GM18861 (cell line): ENCODE results near the gene RAD51B.
A peak's percentile ranks its signal among the peaks of the same experiment; 100 is the strongest.

ENCODE experiments used
- ATAC-seq: cut with Tn5 transposase; IDR thresholded peaks from one replicate; pipeline ENCODE4 v1.9.1; 2021; ENCODE audit not compliant: unreplicated experiment

RAD51B gene

GRCh38 chr14:67892466-67893100, 73.0 kb downstream of the RAD51B start:
- no peak for ATAC-seq

DNA sequence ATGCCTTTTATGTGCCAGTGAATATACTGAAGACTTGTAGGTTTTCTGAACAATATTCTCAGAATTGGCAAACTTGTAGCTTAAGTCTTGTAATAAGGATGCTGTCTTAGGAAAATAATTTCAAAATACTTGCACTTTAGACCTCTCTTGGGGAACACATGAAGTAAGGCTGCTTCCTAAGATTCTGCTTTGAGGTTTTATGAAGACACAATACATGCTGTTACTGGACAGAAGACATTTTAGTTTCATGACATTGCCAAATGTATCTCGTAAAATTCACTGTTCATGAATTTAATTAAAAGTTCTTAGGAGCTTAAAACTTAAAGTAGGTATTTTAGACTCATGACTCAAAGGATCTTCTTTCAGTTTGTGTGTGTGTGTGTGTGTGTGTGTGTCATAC, 80.7 kb downstream of the RAD51B start:
- no peak for ATAC-seq

DNA sequence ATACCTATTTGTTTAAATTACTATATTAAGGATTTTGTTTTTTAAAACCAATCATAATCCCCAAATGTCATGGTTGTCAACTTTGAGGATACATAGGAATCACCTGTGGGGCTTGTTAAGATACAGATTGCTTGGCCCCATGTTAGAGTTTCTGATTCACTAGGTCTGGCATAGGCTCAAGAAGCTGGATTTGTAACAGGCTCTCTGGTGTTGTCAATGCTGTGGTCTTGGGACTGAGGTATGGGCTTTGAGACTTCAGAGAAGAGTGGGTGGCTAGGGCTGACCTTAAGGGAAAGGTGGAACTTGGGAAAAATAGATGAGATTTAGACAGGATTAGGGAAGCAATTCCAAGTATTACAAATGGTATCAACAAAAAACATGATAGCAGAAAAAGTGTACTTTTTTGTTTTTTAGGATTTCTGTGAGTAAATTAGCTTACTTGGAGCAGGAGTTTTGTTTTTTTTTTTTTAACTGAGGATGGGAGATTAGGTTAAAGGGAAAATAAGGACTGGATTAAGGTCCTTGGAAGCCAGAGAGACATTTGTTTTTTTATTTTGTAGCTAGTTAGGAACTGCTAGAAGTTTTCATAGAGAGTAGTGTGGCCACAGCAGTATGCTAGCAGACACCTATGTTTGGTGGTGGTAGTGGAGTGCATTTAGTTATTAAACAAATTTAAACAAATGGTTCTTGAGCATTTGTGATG, 88.6 kb downstream of the RAD51B start:
- ATAC-seq = no peak

- ATAC-seq = no peak
Measured at GRCh38 chr14:67911562-67911961, 92.0 kb downstream of the RAD51B start.

DNA sequence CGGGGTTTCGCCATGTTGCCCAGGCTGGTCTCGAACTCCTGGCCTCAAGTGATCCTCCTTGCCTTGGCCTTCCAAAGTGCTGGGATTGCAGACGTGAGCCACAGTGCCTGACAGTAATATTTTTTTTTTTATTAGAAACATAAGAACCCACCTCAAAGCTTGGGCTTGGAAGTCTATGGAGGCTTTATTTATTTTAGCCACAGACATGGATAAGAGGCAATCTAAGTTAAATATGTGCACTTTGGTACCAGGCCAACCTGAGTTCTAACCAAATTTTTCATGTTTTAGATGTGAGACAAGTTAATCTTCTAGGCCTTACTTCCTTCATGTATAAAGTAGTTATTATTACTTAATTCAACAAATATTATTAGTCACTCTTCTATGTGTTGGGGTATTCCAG, 96.9 kb downstream of the RAD51B start:
- ATAC-seq = no peak

GRCh38 chr14:67917006-67917405, 97.4 kb downstream of the RAD51B start:
- no peak for ATAC-seq

DNA sequence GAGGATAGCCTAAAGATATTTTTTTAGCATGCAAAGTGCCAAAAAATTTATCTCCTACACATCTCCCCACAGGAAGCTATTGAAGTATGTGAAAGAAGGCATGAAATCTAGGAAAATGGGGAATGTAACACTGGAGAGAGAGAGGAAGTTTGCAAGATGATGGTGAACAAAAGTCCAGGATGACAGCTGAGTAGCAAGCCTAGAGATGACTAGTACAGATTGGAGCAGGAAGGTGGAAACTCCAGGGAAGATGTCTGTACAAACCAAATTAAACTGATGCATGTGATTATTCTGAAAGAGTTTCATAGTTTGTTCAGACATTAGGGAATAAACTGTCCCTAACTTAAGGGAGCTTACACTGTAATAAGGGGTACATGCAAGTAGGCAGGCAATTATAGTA, 99.3 kb downstream of the RAD51B start:
- ATAC-seq = no peak

- ATAC-seq = no peak
Measured at GRCh38 chr14:67919259-67920032, 99.9 kb downstream of the RAD51B start.

DNA sequence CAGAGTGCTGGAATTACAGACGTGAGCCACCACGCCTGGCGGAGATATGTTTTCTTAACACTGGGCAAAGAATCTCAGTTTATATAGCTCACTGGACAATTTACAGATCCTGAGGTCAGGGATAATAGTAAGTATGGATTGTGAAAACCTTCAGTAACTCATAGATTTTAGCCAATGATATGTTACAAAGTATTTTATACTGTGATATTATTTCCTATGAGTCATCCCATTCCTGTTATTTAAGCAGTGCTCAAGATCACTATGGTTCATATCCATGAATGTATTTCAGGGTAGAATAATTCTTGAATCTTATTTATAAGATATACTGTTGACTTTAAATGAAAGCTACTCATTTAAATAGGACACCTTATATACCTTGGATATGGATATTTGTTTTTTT, 107.2 kb downstream of the RAD51B start:
- ATAC-seq = no peak

- no peak for ATAC-seq
Measured at GRCh38 chr14:67927244-67927643, 107.7 kb downstream of the RAD51B start.

DNA sequence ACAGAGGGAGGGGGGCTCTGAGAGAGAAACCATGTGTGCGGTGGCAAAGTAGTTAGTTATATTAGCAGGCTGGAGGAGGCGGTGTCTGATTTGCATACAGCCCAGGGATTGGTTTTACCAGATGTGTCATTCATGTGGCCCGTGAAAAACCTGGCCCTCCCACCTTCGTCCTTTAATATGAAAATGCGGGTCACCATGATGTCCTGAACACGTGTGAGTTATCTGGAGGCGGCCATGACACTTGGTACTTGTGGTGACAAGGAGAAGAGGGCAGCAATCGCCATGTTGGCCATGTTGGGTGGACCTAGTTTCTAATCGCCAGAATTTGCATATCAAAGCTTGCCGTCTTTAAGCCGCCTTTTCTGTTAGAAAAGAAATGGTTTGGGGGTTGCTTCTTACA, 108.8 kb downstream of the RAD51B start:
- ATAC-seq = no peak

- ATAC-seq = no peak
Measured at GRCh38 chr14:67932708-67933246, 113.2 kb downstream of the RAD51B start.

GRCh38 chr14:67933266-67933665, 113.7 kb downstream of the RAD51B start:
- ATAC-seq = no peak

DNA sequence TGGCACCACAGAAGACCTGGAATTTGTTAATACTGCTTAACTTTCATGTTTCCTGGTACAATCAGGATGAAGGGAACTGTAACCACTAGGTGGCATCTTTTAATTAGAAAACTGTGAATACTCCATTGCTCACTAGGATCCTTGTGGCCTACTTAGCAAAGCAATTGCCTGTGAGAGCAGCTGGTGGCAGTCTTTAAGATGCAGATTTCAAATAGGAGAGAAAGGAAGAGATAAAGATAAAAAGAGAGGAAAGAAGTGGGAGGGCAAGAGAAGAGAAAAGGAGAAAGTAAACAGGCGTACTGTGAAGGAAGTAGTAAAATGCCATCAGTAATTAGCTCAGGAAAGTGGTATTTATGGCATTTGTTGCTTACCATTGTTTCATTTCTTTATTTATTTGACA, 114.5 kb downstream of the RAD51B start:
- ATAC-seq = peak; percentile 40

- no peak for ATAC-seq
Measured at GRCh38 chr14:67934862-67935261, 115.3 kb downstream of the RAD51B start.

- ATAC-seq = no peak
Measured at GRCh38 chr14:67935371-67935770, 115.8 kb downstream of the RAD51B start.

GRCh38 chr14:67938071-67938470, 118.5 kb downstream of the RAD51B start:
- no peak for ATAC-seq

DNA sequence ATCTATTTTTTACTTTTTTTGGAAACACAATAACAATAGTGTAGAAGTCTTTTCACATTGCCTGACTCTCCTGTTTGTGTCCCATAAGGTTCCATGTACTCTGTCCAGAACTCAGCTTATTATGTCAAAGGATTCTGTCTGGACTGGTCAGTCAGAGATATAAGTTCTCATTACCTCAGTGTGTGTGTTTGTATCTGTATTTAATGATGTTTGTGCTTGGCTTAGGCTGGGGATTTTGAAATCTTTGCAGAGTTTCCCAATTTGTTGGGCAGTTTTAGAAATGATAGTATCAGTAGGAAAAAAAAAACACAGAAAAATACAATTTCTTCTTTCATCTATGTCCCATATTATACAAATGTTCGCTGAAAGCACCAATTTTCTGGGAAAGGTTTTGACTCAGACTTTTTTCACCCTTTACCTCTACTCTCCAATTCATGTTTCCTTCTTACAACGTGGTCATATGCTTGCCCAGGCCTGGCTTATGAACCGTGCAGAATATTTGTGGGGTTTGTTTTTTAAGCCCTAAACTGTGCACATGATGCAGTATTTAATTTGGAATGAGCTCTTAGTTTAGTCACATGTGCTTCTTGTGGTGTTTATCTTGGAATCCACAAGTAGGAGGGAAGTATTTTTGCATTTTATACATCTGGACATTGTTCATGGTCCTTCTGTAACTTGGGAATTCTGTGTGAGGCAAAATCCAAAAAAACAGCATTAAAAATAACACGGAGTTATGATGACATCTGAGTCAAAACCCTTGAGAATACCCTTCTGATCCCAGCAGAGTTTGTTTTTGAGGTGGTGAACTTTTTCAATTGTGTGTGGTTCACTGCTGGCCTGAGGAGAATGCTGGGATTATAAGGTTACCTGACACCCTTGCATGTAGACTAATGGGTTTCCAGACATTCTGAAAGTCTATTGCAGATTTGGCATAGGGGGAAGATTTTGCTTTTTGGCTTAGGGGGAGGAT, 121.2 kb downstream of the RAD51B start:
- no peak for ATAC-seq

DNA sequence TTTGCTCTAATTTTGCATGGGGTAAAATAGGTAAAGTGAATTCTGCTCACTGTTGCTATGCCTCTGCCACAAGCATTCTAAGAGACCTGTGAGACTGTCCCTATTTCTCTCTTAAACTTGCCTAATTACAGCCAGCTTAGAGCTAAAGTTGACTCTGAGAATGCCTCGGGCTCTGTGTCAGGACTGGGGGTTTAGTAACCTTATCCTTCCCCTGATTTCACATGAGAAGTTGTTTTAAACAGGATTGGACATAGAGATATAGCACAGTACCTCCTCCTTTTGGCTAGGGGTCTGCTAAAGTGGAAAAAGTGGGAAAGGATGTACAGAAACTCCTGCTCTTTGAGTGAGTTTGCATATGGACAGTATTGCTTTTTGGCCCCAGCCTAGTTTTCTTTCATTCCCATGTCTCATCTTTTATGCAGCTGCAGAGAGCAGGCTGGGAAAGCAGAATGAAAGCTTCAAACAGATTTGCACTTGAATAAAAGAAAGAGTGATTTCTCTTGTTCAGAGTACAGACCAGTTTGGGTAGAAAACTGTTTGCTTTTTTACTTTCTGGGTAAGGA, 122.0 kb downstream of the RAD51B start:
- no peak for ATAC-seq

DNA sequence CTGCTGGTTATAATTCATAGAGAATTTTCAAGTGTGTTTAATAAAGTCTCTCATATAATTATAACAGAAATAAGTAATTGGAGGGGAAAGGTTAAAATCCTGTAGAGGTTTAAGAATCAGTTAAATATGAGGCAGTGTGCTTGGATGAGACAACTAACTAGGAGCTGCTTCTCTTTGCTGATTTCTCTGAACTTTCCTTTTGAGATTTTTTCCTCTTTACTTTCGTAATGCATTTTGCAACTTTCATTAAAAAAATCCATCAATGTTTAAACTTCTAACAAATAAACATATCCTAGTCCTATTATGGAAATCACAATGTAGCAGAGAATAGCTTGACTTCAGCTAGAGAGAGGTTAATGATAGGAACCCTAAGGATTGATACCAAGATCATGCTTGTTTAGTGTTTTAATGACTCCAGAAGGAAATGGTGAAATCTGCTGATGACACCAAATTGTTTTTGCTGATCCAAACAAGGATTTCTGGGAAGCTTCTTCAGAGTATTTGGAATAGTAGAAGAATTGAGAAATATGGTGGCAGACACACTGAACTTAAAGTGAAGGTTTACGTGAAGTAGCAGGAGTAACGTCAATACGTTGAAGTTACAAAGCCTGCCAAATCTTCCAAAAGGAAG, 122.6 kb downstream of the RAD51B start:
- ATAC-seq = no peak
